Breast epithelium (tissue), 4 donors: ENCODE results near the gene TCFL5. TPM values are rescaled to one million over a fixed set of nuclear protein-coding genes. Genes with fewer than 3 reads are reported as not detected.

ENCODE experiments used
- DNase-seq, 2 donors: peaks; one replicate each; pipeline ENCODE4 v3.0.0-alpha.2; 2019; ENCODE audit warnings: low spot score in 2 of 2
- H3K27ac ChIP-seq, 2 donors: fragments of 200-600 bp; sonication (generic) in 1 of 2; one replicate each; pipeline ENCODE4 v1.5.1; 2016 to 2019; ENCODE audit warnings: mild to moderate bottlenecking in 1 of 2
- H3K27me3 ChIP-seq, 2 donors: fragments of 200-600 bp; sonication (generic) in 1 of 2; one replicate each; pipeline versions ENCODE4 v1.5.1 to v1.6.0; 2017 to 2019; ENCODE audit warnings: control low read depth in 1 of 2, mild to moderate bottlenecking in 1 of 2
- H3K36me3 ChIP-seq: fragments of 200-600 bp; one replicate; pipeline ENCODE4 v1.5.1; 2019
- H3K4me1 ChIP-seq, 2 donors: fragments of 200-600 bp; sonication (generic); one replicate each; pipeline ENCODE4 v1.5.1; 2016 to 2019; ENCODE audit warnings: control low read depth in 1 of 2
- H3K4me3 ChIP-seq, 3 donors: fragments of 200-600 bp; sonication (generic); 1 replicate in 2 of 3; 2 replicates in 1 of 3; pipeline ENCODE4 v1.5.1; 2016 to 2019; ENCODE audit warnings: mild to moderate bottlenecking in 3 of 3, moderate library complexity in 2 of 3
- H3K9me3 ChIP-seq, 2 donors: fragments of 200-600 bp; sonication (generic) in 1 of 2; one replicate each; pipeline ENCODE4 v1.5.1; 2016 to 2019; ENCODE audit warnings: control low read depth in 1 of 2
- CTCF ChIP-seq, 3 donors: fragments of 450-650 bp; IDR thresholded peaks; one replicate each; pipeline ENCODE4 v1.5.1; 2016 to 2017; ENCODE audit warnings: antibody characterized with exemption in 3 of 3, mild to moderate bottlenecking in 3 of 3, moderate library complexity in 3 of 3
- POLR2A ChIP-seq: fragments of 450-650 bp; IDR thresholded peaks from one replicate; pipeline ENCODE4 v1.6.1; 2016; ENCODE audit warnings: antibody characterized with exemption, mild to moderate bottlenecking, moderate library complexity
- POLR2AphosphoS5 ChIP-seq, 3 donors: sonication (generic); formaldehyde crosslinking; IDR thresholded peaks; one replicate each; pipeline ENCODE4 v1.6.1; 2017; ENCODE audit warnings: antibody characterized with exemption in 3 of 3
- intact Hi-C: fragments of 100-400 bp; cut with DNase I; formaldehyde crosslinking; loops from one replicate; pipeline ENCODE4 v1.15.1; 2023; ENCODE audit warnings: low total_unique reads
- total RNA-seq, 3 donors: library from RNA; depleted of rRNA; stranded (reverse); fragments of >200 nt; gene quantifications; one replicate each; pipeline ENCODE4 v1.1.0, GENCODE V29; 2016

TCFL5 gene
- total RNA-seq, 3 donors from 2014 or later: 7.8 to 21.0 (median 12.5) TPM

GRCh38 chr20:62804627-62805154, 56.9 kb downstream of the TCFL5 start, which contains the start of gene OGFR:
Gene OGFR, plus strand, starts transcription at chr20:62804835. Its CDS starts 25 bp downstream, at chr20:62804860.
- H3K4me1 ChIP-seq: peaks cover 12% of the 10 kb centered on the region in 2 donors
- DNase-seq: no peak
- intact Hi-C loops: no loop called here
- H3K27me3 ChIP-seq: no peaks in the 10 kb centered on the region
- TF ChIP-seq POLR2A (no peak), POLR2AphosphoS5 (IDR thresholded peaks at IDR 0.05) (peak; percentile 42 to 76 (median 76))
- no peaks in the 10 kb centered on the region for H3K9me3 ChIP-seq
- peak within 1 kb of the TSS; percentile 87 to 99 (median 98) for H3K4me3 ChIP-seq
- peaks cover 2% of the 10 kb centered on the region for H3K36me3 ChIP-seq
- H3K27ac ChIP-seq: peak within 1 kb of the TSS; percentile 86 to 87

GRCh38 chr20:62804021-62804626, 57.5 kb downstream of the TCFL5 start:
- no peak for TF ChIP-seq POLR2A
- TF ChIP-seq CTCF (IDR thresholded peaks at IDR 0.05): no peak
- TF ChIP-seq POLR2AphosphoS5 (IDR thresholded peaks at IDR 0.05): no peak
- Histone ChIP-seq H3K27ac (peak overlapping the region; percentile 86 to 87), H3K4me3 (peak overlapping the region; percentile 87 to 99 (median 98)), H3K4me1 (peaks cover 12% of the 10 kb centered on the region in 2 donors), H3K27me3 (no peaks in the 10 kb centered on the region), H3K9me3 (no peaks in the 10 kb centered on the region), H3K36me3 (no peaks in the 10 kb centered on the region)
- intact Hi-C loops: no loop called here
- no peak for DNase-seq

GRCh38 chr20:62802026-62802712, 59.5 kb downstream of the TCFL5 start:
- Histone ChIP-seq H3K27me3 (no peaks in the 10 kb centered on the region), H3K4me3 (no peak overlapping the region), H3K27ac (no peak overlapping the region), H3K4me1 (peaks cover 12% of the 10 kb centered on the region in 2 donors), H3K36me3 (no peaks in the 10 kb centered on the region), H3K9me3 (no peaks in the 10 kb centered on the region)
- intact Hi-C loops: no loop called here
- DNase-seq: no peak
- TF ChIP-seq CTCF (IDR thresholded peaks at IDR 0.05) (no peak), POLR2AphosphoS5 (IDR thresholded peaks at IDR 0.05) (no peak), POLR2A (no peak)

GRCh38 chr20:62801284-62802010, 60.2 kb downstream of the TCFL5 start:
- intact Hi-C loops: no loop called here

More at GRCh38 chr20:62801284-62802010, 60.2 kb downstream of the TCFL5 start:
- H3K9me3 ChIP-seq: no peaks in the 10 kb centered on the region
- no peak overlapping the region for H3K4me3 ChIP-seq
- peaks cover 8 to 12% of the 10 kb centered on the region in 2 donors for H3K4me1 ChIP-seq
- DNase-seq: no peak
- TF ChIP-seq CTCF (IDR thresholded peaks at IDR 0.05) (no peak), POLR2AphosphoS5 (IDR thresholded peaks at IDR 0.05) (no peak), POLR2A (no peak)
- no peak overlapping the region for H3K27ac ChIP-seq
- H3K27me3 ChIP-seq: no peaks in the 10 kb centered on the region
- H3K36me3 ChIP-seq: no peaks in the 10 kb centered on the region
